Mononuclear cell (primary cell): Measurements from ENCODE around the gene MAST4. TPM values are rescaled to one million over a fixed set of nuclear protein-coding genes. Genes with fewer than 3 reads are reported as not detected.

Source experiments
- H3K27me3 ChIP-seq: 2 replicates; pipeline ENCODE4 v1.6.0; 2011; ENCODE audit warnings: low read length, control low read depth; ENCODE audit not compliant: insufficient read depth
- H3K4me1 ChIP-seq: 2 replicates; pipeline ENCODE4 v1.5.1; 2011; ENCODE audit warnings: mild to moderate bottlenecking, low read length, control low read depth; ENCODE audit not compliant: insufficient read depth
- H3K4me3 ChIP-seq: 2 replicates; pipeline ENCODE4 v1.5.1; 2011; ENCODE audit warnings: mild to moderate bottlenecking, low read length, moderate library complexity
- H3K9me3 ChIP-seq: 2 replicates; pipeline ENCODE4 v1.5.1; 2011; ENCODE audit warnings: low read depth, mild to moderate bottlenecking, control low read depth, low read length
- total RNA-seq: library from RNA; depleted of rRNA; stranded (reverse); fragments of >200 nt; gene quantifications from one replicate; pipeline ENCODE4 v1.2.3, GENCODE V29; 2012

MAST4 gene
- total RNA-seq, 1 donor, result 8.4 TPM

- Histone ChIP-seq H3K4me1 (peaks cover 10% of the 10 kb centered on the region), H3K4me3 (no peak overlapping the region), H3K27me3 (no peaks in the 10 kb centered on the region), H3K9me3 (no peaks in the 10 kb centered on the region)
These were observed 275.5 kb downstream of the MAST4 start for GRCh38 chr5:66871651-66872050.

GRCh38 chr5:66872736-66873331, 276.6 kb downstream of the MAST4 start:
- H3K27me3 ChIP-seq, result no peaks in the 10 kb centered on the region
- H3K9me3 ChIP-seq, result no peaks in the 10 kb centered on the region
- H3K4me1 ChIP-seq, result peaks cover 10% of the 10 kb centered on the region
- no peak overlapping the region for H3K4me3 ChIP-seq

GRCh38 chr5:66874004-66874403, 277.8 kb downstream of the MAST4 start:
- H3K4me1 ChIP-seq, result peaks cover 10% of the 10 kb centered on the region
- H3K4me3 ChIP-seq, result no peak overlapping the region

GRCh38 chr5:66875315-66875714, 279.1 kb downstream of the MAST4 start:
- Histone ChIP-seq H3K27me3 (no peaks in the 10 kb centered on the region), H3K4me3 (no peak overlapping the region), H3K9me3 (no peaks in the 10 kb centered on the region), H3K4me1 (peaks cover 10% of the 10 kb centered on the region)

More at GRCh38 chr5:66874004-66874403, 277.8 kb downstream of the MAST4 start:
- no peaks in the 10 kb centered on the region for H3K9me3 ChIP-seq
- H3K27me3 ChIP-seq, result no peaks in the 10 kb centered on the region

GRCh38 chr5:66876266-66876807, 280.1 kb downstream of the MAST4 start:
- H3K4me3 ChIP-seq, result no peak overlapping the region
- H3K9me3 ChIP-seq, result no peaks in the 10 kb centered on the region
- peaks cover 10% of the 10 kb centered on the region for H3K4me1 ChIP-seq
- H3K27me3 ChIP-seq, result no peaks in the 10 kb centered on the region

GRCh38 chr5:66877843-66878242, 281.6 kb downstream of the MAST4 start:
- Histone ChIP-seq H3K9me3 (no peaks in the 10 kb centered on the region), H3K4me3 (no peak overlapping the region), H3K27me3 (no peaks in the 10 kb centered on the region), H3K4me1 (peaks cover 10% of the 10 kb centered on the region)

GRCh38 chr5:66880401-66880800, 284.2 kb downstream of the MAST4 start:
- H3K9me3 ChIP-seq, result no peaks in the 10 kb centered on the region
- no peaks in the 10 kb centered on the region for H3K27me3 ChIP-seq
- H3K4me1 ChIP-seq, result peaks cover 5% of the 10 kb centered on the region
- no peak overlapping the region for H3K4me3 ChIP-seq

- H3K4me3 ChIP-seq, result no peak overlapping the region
- no peaks in the 10 kb centered on the region for H3K27me3 ChIP-seq
- no peaks in the 10 kb centered on the region for H3K4me1 ChIP-seq
- no peaks in the 10 kb centered on the region for H3K9me3 ChIP-seq
These were observed 285.4 kb downstream of the MAST4 start for GRCh38 chr5:66881480-66882161.

- no peaks in the 10 kb centered on the region for H3K9me3 ChIP-seq
- no peak overlapping the region for H3K4me3 ChIP-seq
- H3K4me1 ChIP-seq, result no peaks in the 10 kb centered on the region
- no peaks in the 10 kb centered on the region for H3K27me3 ChIP-seq
These were observed 286.5 kb downstream of the MAST4 start for GRCh38 chr5:66882606-66883227.

GRCh38 chr5:66884564-66885243, 288.5 kb downstream of the MAST4 start:
- Histone ChIP-seq H3K9me3 (no peaks in the 10 kb centered on the region), H3K27me3 (no peaks in the 10 kb centered on the region), H3K4me3 (no peak overlapping the region)

GRCh38 chr5:66886941-66887340, 290.7 kb downstream of the MAST4 start:
- H3K4me3 ChIP-seq, result no peak overlapping the region
- no peaks in the 10 kb centered on the region for H3K27me3 ChIP-seq
- no peaks in the 10 kb centered on the region for H3K9me3 ChIP-seq
- no peaks in the 10 kb centered on the region for H3K4me1 ChIP-seq

More at GRCh38 chr5:66884564-66885243, 288.5 kb downstream of the MAST4 start:
- H3K4me1 ChIP-seq, result no peaks in the 10 kb centered on the region

GRCh38 chr5:66888613-66889012, 292.4 kb downstream of the MAST4 start:
- no peaks in the 10 kb centered on the region for H3K27me3 ChIP-seq
- no peaks in the 10 kb centered on the region for H3K4me1 ChIP-seq
- H3K9me3 ChIP-seq, result no peaks in the 10 kb centered on the region
- no peak overlapping the region for H3K4me3 ChIP-seq

GRCh38 chr5:66889056-66889455, 292.9 kb downstream of the MAST4 start:
- Histone ChIP-seq H3K4me3 (no peak overlapping the region), H3K4me1 (no peaks in the 10 kb centered on the region), H3K27me3 (no peaks in the 10 kb centered on the region), H3K9me3 (no peaks in the 10 kb centered on the region)

GRCh38 chr5:66889524-66889923, 293.3 kb downstream of the MAST4 start:
- H3K4me1 ChIP-seq, result no peaks in the 10 kb centered on the region
- H3K9me3 ChIP-seq, result no peaks in the 10 kb centered on the region
- H3K27me3 ChIP-seq, result no peaks in the 10 kb centered on the region
- no peak overlapping the region for H3K4me3 ChIP-seq
